KMS-11 (cell line): Measurements from ENCODE around the gene NNMT.

ENCODE experiments used
- H2AFZ ChIP-seq: fragments of 200-600 bp; sonication (generic); 2 replicates; pipeline ENCODE4 v1.6.1; 2016; ENCODE audit warnings: antibody characterized with exemption, mixed run types, low read depth
- H3K27ac ChIP-seq: fragments of 200-600 bp; sonication (generic); 2 replicates; pipeline ENCODE4 v1.6.1; 2016; ENCODE audit warnings: mild to moderate bottlenecking, mixed run types
- H3K27me3 ChIP-seq: fragments of 200-600 bp; sonication (generic); 2 replicates; pipeline ENCODE4 v1.6.1; 2017; ENCODE audit warnings: mild to moderate bottlenecking, low read depth, mixed run types, moderate library complexity; ENCODE audit not compliant: insufficient read depth
- H3K36me3 ChIP-seq: fragments of 200-600 bp; sonication (generic); 2 replicates; pipeline ENCODE4 v1.6.1; 2017; ENCODE audit warnings: mild to moderate bottlenecking, mixed run types; ENCODE audit not compliant: insufficient read depth
- H3K4me1 ChIP-seq: fragments of 200-600 bp; sonication (generic); 2 replicates; pipeline ENCODE4 v1.6.1; 2016; ENCODE audit warnings: mild to moderate bottlenecking, low read depth, mixed run types; ENCODE audit not compliant: poor library complexity, severe bottlenecking
- H3K4me2 ChIP-seq: fragments of 200-600 bp; sonication (generic); 2 replicates; pipeline ENCODE4 v1.7.0; 2016; ENCODE audit warnings: mild to moderate bottlenecking, mixed run types
- H3K4me3 ChIP-seq: fragments of 200-600 bp; sonication (generic); IDR thresholded peaks from 2 replicates; pipeline ENCODE4 v1.6.1; 2017; ENCODE audit warnings: low read depth, low read length, mixed read lengths; ENCODE audit not compliant: insufficient read depth
- H3K79me2 ChIP-seq: fragments of 200-600 bp; sonication (generic); 2 replicates; pipeline ENCODE4 v1.6.1; 2016; ENCODE audit warnings: low read depth, mixed run types; ENCODE audit not compliant: insufficient read depth
- H3K9ac ChIP-seq: fragments of 200-600 bp; sonication (generic); 2 replicates; pipeline ENCODE4 v1.6.1; 2016; ENCODE audit warnings: mild to moderate bottlenecking, mixed run types
- H4K20me1 ChIP-seq: fragments of 200-600 bp; sonication (generic); 2 replicates; pipeline ENCODE4 v1.6.1; 2016; ENCODE audit warnings: mild to moderate bottlenecking, mixed run types; ENCODE audit not compliant: insufficient read depth
- CTCF ChIP-seq: fragments of 200-600 bp; sonication (generic); conservative IDR thresholded peaks from 2 replicates; pipeline ENCODE4 v1.6.1; 2017; ENCODE audit warnings: low read depth, mild to moderate bottlenecking, antibody characterized with exemption, low read length, moderate library complexity, mixed read lengths

The NNMT gene

GRCh38 chr11:114362326-114362725 lies 66.1 kb downstream of the NNMT start:
- H2AFZ ChIP-seq: no peak overlapping the region
- TF ChIP-seq CTCF: no peak
- no peaks in the 10 kb centered on the region for H4K20me1 ChIP-seq
- H3K4me2 ChIP-seq: no peak overlapping the region
- H3K79me2 ChIP-seq: no peaks in the 10 kb centered on the region
- no peaks in the 10 kb centered on the region for H3K36me3 ChIP-seq
- no peak overlapping the region for H3K27ac ChIP-seq
- H3K4me3 ChIP-seq: no peak overlapping the region
- H3K27me3 ChIP-seq: no peaks in the 10 kb centered on the region
- H3K9ac ChIP-seq: no peak overlapping the region
- no peaks in the 10 kb centered on the region for H3K4me1 ChIP-seq

GRCh38 chr11:114362958-114363357 lies 66.8 kb downstream of the NNMT start:
- Histone ChIP-seq H3K4me3 (no peak overlapping the region), H3K27ac (no peak overlapping the region), H3K4me1 (no peaks in the 10 kb centered on the region), H4K20me1 (no peaks in the 10 kb centered on the region), H3K79me2 (no peaks in the 10 kb centered on the region), H2AFZ (no peak overlapping the region), H3K4me2 (no peak overlapping the region), H3K27me3 (no peaks in the 10 kb centered on the region), H3K9ac (no peak overlapping the region), H3K36me3 (no peaks in the 10 kb centered on the region)
- TF ChIP-seq CTCF: no peak
